ENCODE measurements around the gene PHLPP2.

Gene PHLPP2

DNA sequence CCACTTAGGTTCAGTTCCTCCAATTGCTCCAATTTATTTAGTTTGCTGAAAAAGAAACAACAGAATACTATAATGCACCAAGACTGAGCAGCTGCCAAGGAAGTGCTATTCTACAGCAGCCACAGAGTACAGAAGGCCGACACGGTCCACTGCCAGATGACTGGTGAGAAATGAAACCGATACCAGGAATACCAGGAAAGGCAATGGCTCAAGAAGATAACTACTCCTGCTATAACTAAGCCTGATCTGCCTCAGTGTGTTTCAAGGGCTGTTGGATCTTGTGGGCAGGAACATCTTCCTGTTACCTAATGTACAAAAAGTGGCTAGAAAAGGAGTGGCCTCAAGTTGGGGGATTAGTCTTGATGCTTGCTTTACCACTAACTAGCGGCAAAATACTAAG, 65.7 kb downstream of the PHLPP2 start:
- TF ChIP-seq EZH2 (IDR thresholded peaks at IDR 0.05; ENCODE audit: borderline replicate concordance, low read length) (no peak), CTCF (IDR thresholded peaks at IDR 0.05; ENCODE audit: low read length) (no peak)
- Histone ChIP-seq H4K20me1 (ENCODE audit: insufficient read depth, low read length) (no peaks in the 10 kb centered on the region), H3K27ac (ENCODE audit: low read depth, low read length, poor library complexity, severe bottlenecking) (no peak overlapping the region), H3K9me2 (ENCODE audit: low read depth, low read length) (no peaks in the 10 kb centered on the region), H3K79me2 (ENCODE audit: insufficient read depth, low read length) (no peaks in the 10 kb centered on the region), H2AFZ (ENCODE audit: low read length) (no peak overlapping the region), H3K27me3 (ENCODE audit: insufficient read depth, low read length) (no peaks in the 10 kb centered on the region), H3K4me3 (ENCODE audit: low read depth, low read length, poor library complexity, severe bottlenecking) (no peak overlapping the region), H3K36me3 (ENCODE audit: insufficient read depth, low read length) (peaks cover 37% of the 10 kb centered on the region), H3K9me3 (ENCODE audit: low read length) (no peaks in the 10 kb centered on the region), H3F3A (ENCODE audit: insufficient read depth, low read length) (no peaks in the 10 kb centered on the region), H3K4me2 (ENCODE audit: low read length) (no peak overlapping the region), H3K9ac (ENCODE audit: low read length) (no peak overlapping the region), H3K4me1 (ENCODE audit: insufficient read depth, low read length, severe bottlenecking) (no peaks in the 10 kb centered on the region)

DNA sequence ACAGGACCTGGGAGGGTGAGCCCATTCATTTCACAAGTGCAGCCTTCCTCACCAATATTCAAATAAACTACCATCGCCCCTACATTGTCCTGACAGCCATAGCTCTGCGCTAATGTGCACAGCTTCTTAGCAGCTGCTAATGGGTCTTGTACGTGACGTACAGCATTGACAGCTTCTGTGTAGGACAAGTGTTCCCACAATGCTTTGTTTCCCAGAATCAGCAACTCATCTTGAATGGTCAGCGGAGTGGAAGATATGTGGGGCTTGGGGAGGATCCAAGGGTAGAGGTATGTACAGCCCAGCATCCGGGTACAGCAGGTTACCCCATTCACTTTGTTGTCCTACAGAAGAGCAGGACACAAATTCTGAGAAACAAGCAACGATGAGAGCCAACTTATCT, 74.8 kb downstream of the PHLPP2 start:
- Histone ChIP-seq H3K9ac (ENCODE audit: low read length) (no peak overlapping the region), H3K27me3 (ENCODE audit: insufficient read depth, low read length) (no peaks in the 10 kb centered on the region), H3K27ac (ENCODE audit: low read depth, low read length, poor library complexity, severe bottlenecking) (no peak overlapping the region), H2AFZ (ENCODE audit: low read length) (no peak overlapping the region), H3K36me3 (ENCODE audit: insufficient read depth, low read length) (peaks cover 28% of the 10 kb centered on the region), H3K9me2 (ENCODE audit: low read depth, low read length) (no peaks in the 10 kb centered on the region), H3K4me1 (ENCODE audit: insufficient read depth, low read length, severe bottlenecking) (no peaks in the 10 kb centered on the region), H4K20me1 (ENCODE audit: insufficient read depth, low read length) (no peaks in the 10 kb centered on the region), H3K4me2 (ENCODE audit: low read length) (no peak overlapping the region), H3F3A (ENCODE audit: insufficient read depth, low read length) (no peaks in the 10 kb centered on the region), H3K4me3 (ENCODE audit: low read depth, low read length, poor library complexity, severe bottlenecking) (no peak overlapping the region), H3K79me2 (ENCODE audit: insufficient read depth, low read length) (no peaks in the 10 kb centered on the region), H3K9me3 (ENCODE audit: low read length) (no peaks in the 10 kb centered on the region)
- TF ChIP-seq CTCF (IDR thresholded peaks at IDR 0.05; ENCODE audit: low read length) (no peak), EZH2 (IDR thresholded peaks at IDR 0.05; ENCODE audit: borderline replicate concordance, low read length) (no peak)

DNA sequence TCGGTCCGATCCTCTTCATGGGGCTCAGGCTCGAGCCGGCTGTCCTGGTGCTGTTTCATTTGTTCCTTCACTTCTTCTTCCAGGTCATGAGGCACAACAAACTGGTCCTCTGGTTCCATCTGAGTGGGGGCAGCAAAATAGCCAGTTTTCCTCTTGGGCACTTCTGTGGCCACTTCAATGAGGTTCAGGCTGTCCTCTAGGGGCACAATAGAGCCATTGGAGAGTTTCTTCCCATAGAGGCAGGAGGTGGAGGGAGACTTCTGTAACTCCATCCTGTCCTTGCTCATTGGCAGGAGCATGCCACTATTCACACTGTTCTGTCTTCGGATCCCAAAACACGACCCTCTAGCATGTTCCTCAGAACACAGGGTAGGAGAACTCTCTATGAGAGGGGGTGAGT, 75.6 kb downstream of the PHLPP2 start:
- Histone ChIP-seq H3K9me2 (ENCODE audit: low read depth, low read length) (no peaks in the 10 kb centered on the region), H3K27me3 (ENCODE audit: insufficient read depth, low read length) (no peaks in the 10 kb centered on the region), H3K9me3 (ENCODE audit: low read length) (no peaks in the 10 kb centered on the region), H3K79me2 (ENCODE audit: insufficient read depth, low read length) (no peaks in the 10 kb centered on the region), H3F3A (ENCODE audit: insufficient read depth, low read length) (no peaks in the 10 kb centered on the region), H3K4me2 (ENCODE audit: low read length) (no peak overlapping the region), H3K36me3 (ENCODE audit: insufficient read depth, low read length) (peaks cover 22% of the 10 kb centered on the region; the same call in 1 of the 2 replicates), H3K27ac (ENCODE audit: low read depth, low read length, poor library complexity, severe bottlenecking) (no peak overlapping the region), H2AFZ (ENCODE audit: low read length) (no peak overlapping the region), H4K20me1 (ENCODE audit: insufficient read depth, low read length) (no peaks in the 10 kb centered on the region), H3K9ac (ENCODE audit: low read length) (no peak overlapping the region), H3K4me1 (ENCODE audit: insufficient read depth, low read length, severe bottlenecking) (no peaks in the 10 kb centered on the region), H3K4me3 (ENCODE audit: low read depth, low read length, poor library complexity, severe bottlenecking) (no peak overlapping the region)
- TF ChIP-seq CTCF (IDR thresholded peaks at IDR 0.05; ENCODE audit: low read length) (peak; percentile 26; the same call in 1 of the 2 replicates), EZH2 (IDR thresholded peaks at IDR 0.05; ENCODE audit: borderline replicate concordance, low read length) (no peak)

All from OCI-LY1 (cell line).